NB4 (cell line): ENCODE data around the gene FAM162A.

ENCODE experiments used
- CTCF ChIP-seq: IDR thresholded peaks from one replicate; pipeline ENCODE4 v1.5.1; 2012; ENCODE audit warnings: low read depth, low read length
- POLR2A ChIP-seq: IDR thresholded peaks from 2 replicates; pipeline ENCODE4 v1.6.1; 2011; ENCODE audit warnings: mild to moderate bottlenecking; ENCODE audit not compliant: insufficient read length; ENCODE audit errors: extremely low read depth

GRCh38 chr3:122421836-122422235 is 37.9 kb downstream of the FAM162A start:
- no peak for TF ChIP-seq CTCF
- TF ChIP-seq POLR2A = no peak
